Measurements from ENCODE around the gene IFTAP.

IFTAP gene

DNA sequence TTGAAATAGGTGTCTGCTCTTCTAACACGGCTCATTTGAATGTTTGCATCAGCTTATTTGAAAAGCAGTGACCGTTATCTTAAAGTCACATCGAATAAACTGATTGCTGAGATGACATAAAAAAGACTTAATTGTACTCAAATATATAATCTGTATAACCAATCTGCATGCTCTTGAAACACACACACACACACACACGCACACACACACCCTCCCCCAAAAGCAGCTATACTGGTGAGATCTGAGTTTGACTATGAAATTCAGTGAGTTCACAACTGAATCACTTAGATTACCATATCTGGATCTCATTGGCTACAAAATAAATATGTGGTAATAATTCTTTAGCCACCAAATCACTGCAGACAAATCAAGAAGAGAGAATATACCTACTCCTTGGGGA, 3.8 kb upstream of the IFTAP start:
- no peaks in the 10 kb centered on the region for H3K27me3 ChIP-seq
- peak overlapping the region; percentile 73; the same call in 1 of the 2 replicates for H3K4me3 ChIP-seq
- H4K20me1 ChIP-seq, result peaks cover 79% of the 10 kb centered on the region
- TF ChIP-seq Cebpa-rat (IDR thresholded peaks at IDR 0.05), result no peak
- no peak overlapping the region for H3K9ac ChIP-seq
- H3K36me3 ChIP-seq, result peaks cover 66% of the 10 kb centered on the region
- peaks cover 27% of the 10 kb centered on the region for H3K9me3 ChIP-seq
- 0 out of 2 replicates have a peak overlapping the region, but pooled peaks have one; percentile 8 for H3K27ac ChIP-seq
- peak overlapping the region; percentile 89 for H3K4me2 ChIP-seq
- peaks cover 90% of the 10 kb centered on the region for H3K4me1 ChIP-seq

GRCh38 chr11:36591433-36591832, 2.9 kb upstream of the IFTAP start:
- peak overlapping the region; percentile 89 for H3K4me2 ChIP-seq
- H3K27me3 ChIP-seq, result no peaks in the 10 kb centered on the region
- H3K9me3 ChIP-seq, result peaks cover 27% of the 10 kb centered on the region
- no peak for TF ChIP-seq Cebpa-rat (IDR thresholded peaks at IDR 0.05)
- peak overlapping the region; percentile 5 for H3K27ac ChIP-seq
- peaks cover 75% of the 10 kb centered on the region for H3K36me3 ChIP-seq
- no peak overlapping the region for H3K9ac ChIP-seq
- peaks cover 70% of the 10 kb centered on the region for H4K20me1 ChIP-seq
- H3K4me3 ChIP-seq, result peak overlapping the region; percentile 73
- H3K4me1 ChIP-seq, result peaks cover 83% of the 10 kb centered on the region

- Histone ChIP-seq H3K4me1 (peaks cover 62% of the 10 kb centered on the region), H3K27ac (peak overlapping the region; percentile 97), H3K9ac (peak overlapping the region; percentile 93), H3K9me3 (peaks cover 27% of the 10 kb centered on the region), H3K36me3 (peaks cover 48% of the 10 kb centered on the region), H3K4me3 (peak overlapping the region; percentile 73), H4K20me1 (peaks cover 16% of the 10 kb centered on the region), H3K27me3 (no peaks in the 10 kb centered on the region), H3K4me2 (peak overlapping the region; percentile 89)
- no peak for TF ChIP-seq Cebpa-rat (IDR thresholded peaks at IDR 0.05)
Measured at GRCh38 chr11:36596880-36597279, 2.6 kb downstream of the IFTAP start.

GRCh38 chr11:36598051-36598450, 3.7 kb downstream of the IFTAP start, which contains the start of gene RAG2:
Gene RAG2 (minus strand): TSS chr11:36598236. CDS start chr11:36594168, 4,068 bp downstream.
- H3K4me1 ChIP-seq, result peaks cover 62% of the 10 kb centered on the region
- H3K4me3 ChIP-seq, result peak within 1 kb of the TSS; percentile 73
- peaks cover 4% of the 10 kb centered on the region for H4K20me1 ChIP-seq
- peaks cover 39% of the 10 kb centered on the region for H3K36me3 ChIP-seq
- H3K4me2 ChIP-seq, result peak within 1 kb of the TSS; percentile 89
- no peaks in the 10 kb centered on the region for H3K27me3 ChIP-seq
- TF ChIP-seq Cebpa-rat (IDR thresholded peaks at IDR 0.05), result no peak
- peak within 1 kb of the TSS; percentile 97 for H3K27ac ChIP-seq
- H3K9me3 ChIP-seq, result peaks cover 20% of the 10 kb centered on the region
- H3K9ac ChIP-seq, result peak within 1 kb of the TSS; percentile 93

DNA sequence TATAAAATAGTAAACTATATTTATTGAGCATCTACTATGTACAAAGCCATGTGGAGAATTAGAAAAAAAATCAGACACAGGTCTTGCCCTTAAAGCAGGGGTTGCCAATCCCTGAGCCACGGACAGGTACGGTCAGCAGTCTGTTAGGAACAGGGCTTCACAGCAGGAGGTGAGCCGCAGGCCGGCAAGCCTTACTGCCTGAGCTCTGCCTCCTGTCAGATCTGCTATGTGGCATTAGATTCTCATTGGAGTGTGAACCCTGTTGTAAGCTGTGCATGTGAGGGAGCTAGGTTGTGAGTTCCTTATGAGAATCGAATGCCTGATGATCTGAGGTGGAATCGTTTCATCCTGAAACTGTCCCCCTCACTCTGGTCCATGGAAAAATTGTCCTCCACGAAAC, 5.9 kb downstream of the IFTAP start:
- H4K20me1 ChIP-seq, result no peaks in the 10 kb centered on the region
- H3K4me2 ChIP-seq, result peak overlapping the region; percentile 89
- peak overlapping the region; percentile 97 for H3K27ac ChIP-seq
- peak overlapping the region; percentile 73 for H3K4me3 ChIP-seq
- no peaks in the 10 kb centered on the region; the same call in 1 of the 2 replicates for H3K9me3 ChIP-seq
- peaks cover 17% of the 10 kb centered on the region; the same call in 1 of the 2 replicates for H3K36me3 ChIP-seq
- no peaks in the 10 kb centered on the region for H3K27me3 ChIP-seq
- peaks cover 67% of the 10 kb centered on the region for H3K4me1 ChIP-seq
- TF ChIP-seq Cebpa-rat (IDR thresholded peaks at IDR 0.05), result no peak
- peak overlapping the region; percentile 93 for H3K9ac ChIP-seq

DNA sequence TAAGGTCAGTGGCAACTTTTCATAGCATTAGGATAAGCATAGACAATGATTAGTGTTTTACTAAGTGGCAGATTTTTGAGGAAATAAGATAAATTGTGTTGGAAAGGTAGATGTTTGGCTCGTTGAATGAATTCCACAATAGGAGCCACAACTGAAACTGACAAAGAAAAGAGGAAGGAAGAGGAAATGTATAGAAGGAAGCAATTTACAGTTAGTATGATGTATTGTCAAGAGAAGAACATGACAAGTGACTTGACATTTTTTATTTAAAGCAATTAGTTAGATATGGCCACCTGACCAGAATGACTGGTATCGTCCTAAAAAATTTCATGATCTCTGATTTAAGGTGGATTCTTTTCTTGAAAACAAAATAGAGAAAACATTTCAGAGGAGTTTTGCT, 6.9 kb downstream of the IFTAP start:
- H3K9me3 ChIP-seq, result no peaks in the 10 kb centered on the region
- peaks cover 7% of the 10 kb centered on the region; the same call in 1 of the 2 replicates for H3K36me3 ChIP-seq
- H3K4me3 ChIP-seq, result peak overlapping the region; percentile 73
- H3K9ac ChIP-seq, result peak overlapping the region; percentile 93
- no peaks in the 10 kb centered on the region for H3K27me3 ChIP-seq
- peak overlapping the region; percentile 97 for H3K27ac ChIP-seq
- H3K4me1 ChIP-seq, result peaks cover 76% of the 10 kb centered on the region
- no peak for TF ChIP-seq Cebpa-rat (IDR thresholded peaks at IDR 0.05)
- no peaks in the 10 kb centered on the region for H4K20me1 ChIP-seq
- H3K4me2 ChIP-seq, result peak overlapping the region; percentile 89

DNA sequence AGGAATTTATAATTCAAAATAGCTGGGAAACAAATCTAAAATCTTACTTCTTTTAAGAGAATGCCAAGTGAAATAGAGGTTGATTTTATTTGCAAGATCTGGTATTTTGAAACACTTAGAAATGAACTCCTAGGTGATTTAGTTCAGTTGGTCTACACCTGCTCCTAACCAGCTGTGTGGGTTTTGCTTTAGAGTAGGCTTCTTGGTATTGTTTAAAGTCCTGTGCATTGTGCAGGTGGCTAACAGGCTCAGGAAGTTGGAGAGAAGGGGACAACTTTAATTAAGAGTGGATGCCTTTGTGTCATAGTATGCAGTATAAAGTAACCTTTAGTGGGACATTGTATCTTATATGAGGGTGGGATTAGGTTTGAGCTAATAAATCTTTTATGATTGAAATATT, 7.8 kb downstream of the IFTAP start:
- Histone ChIP-seq H4K20me1 (no peaks in the 10 kb centered on the region), H3K4me1 (peaks cover 86% of the 10 kb centered on the region), H3K9ac (peak overlapping the region; percentile 93), H3K27ac (peak overlapping the region; percentile 97), H3K36me3 (no peaks in the 10 kb centered on the region), H3K27me3 (no peaks in the 10 kb centered on the region), H3K9me3 (no peaks in the 10 kb centered on the region), H3K4me2 (peak overlapping the region; percentile 89), H3K4me3 (peak overlapping the region; percentile 44; the same call in 1 of the 2 replicates)
- no peak for TF ChIP-seq Cebpa-rat (IDR thresholded peaks at IDR 0.05)

GRCh38 chr11:36605221-36606216, 11.2 kb downstream of the IFTAP start:
- Histone ChIP-seq H3K27me3 (no peaks in the 10 kb centered on the region), H4K20me1 (no peaks in the 10 kb centered on the region), H3K9ac (peak overlapping the region; percentile 61), H3K4me2 (peak overlapping the region; percentile 89), H3K4me3 (peak overlapping the region; percentile 28), H3K4me1 (peaks cover 99% of the 10 kb centered on the region), H3K36me3 (no peaks in the 10 kb centered on the region), H3K9me3 (no peaks in the 10 kb centered on the region; the same call in 1 of the 2 replicates), H3K27ac (peak overlapping the region; percentile 97)
- no peak; the same call in 1 of the 2 replicates for TF ChIP-seq Cebpa-rat (IDR thresholded peaks at IDR 0.05)

DNA sequence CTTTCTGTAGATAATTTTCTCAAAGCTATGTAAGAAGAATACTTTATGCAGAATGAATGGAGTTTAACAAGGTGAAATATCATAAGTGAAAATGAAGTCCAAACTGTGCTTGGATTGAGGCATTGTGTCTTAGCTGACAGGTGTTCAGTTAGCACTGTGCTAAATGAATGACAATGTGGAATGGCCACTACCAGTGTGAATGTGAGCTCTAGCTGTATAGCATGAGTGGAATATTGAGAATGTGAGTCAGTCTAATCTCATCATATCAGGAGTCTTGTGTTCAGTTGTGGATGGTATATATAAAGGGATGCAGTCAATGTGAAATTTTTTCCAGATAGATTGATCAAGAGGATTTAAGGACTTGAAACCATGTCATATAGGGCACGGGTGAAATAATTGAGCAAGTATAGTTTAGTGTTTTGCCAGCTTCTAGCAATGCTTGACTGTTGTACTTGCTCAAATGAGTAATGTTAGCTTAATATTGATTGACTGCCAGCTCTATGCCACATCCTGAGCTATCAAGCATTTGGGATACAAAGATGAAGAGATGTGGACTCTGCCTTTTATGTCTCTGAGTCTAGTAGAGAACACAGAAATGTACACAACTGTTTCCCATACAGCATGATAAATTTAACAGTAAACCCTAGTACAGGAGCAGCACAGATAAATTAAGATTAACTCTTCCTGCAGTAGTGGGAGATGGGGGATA, 14.3 kb downstream of the IFTAP start:
- Histone ChIP-seq H3K9me3 (peaks cover 8% of the 10 kb centered on the region; the same call in 1 of the 2 replicates), H3K4me2 (peak overlapping the region; percentile 89), H3K27me3 (no peaks in the 10 kb centered on the region), H4K20me1 (no peaks in the 10 kb centered on the region), H3K9ac (no peak overlapping the region), H3K4me1 (peaks cover 75% of the 10 kb centered on the region), H3K4me3 (no peak overlapping the region), H3K36me3 (no peaks in the 10 kb centered on the region), H3K27ac (no peak overlapping the region; the same call in 1 of the 2 replicates)
- no peak for TF ChIP-seq Cebpa-rat (IDR thresholded peaks at IDR 0.05)
